CD4-positive, alpha-beta T cell (primary cell): ENCODE measurements around the gene IGF2R. TPM values are rescaled to one million over a fixed set of nuclear protein-coding genes. Genes with fewer than 3 reads are reported as not detected.

Experiments
- ATAC-seq: fragments of 200-7000 bp; cut with Tn5 transposase; one replicate; pipeline ENCODE4 v1.10.0; 2022; ENCODE audit warnings: mild to moderate bottlenecking; ENCODE audit not compliant: poor library complexity
- CTCF ChIA-PET: fragments of 350-600 bp; sonication (Branson Sonifier 250); formaldehyde crosslinking; loops from one replicate; lab custom pipeline; 2021; ENCODE audit warnings: antibody characterized with exemption, inconsistent platforms; lab: Charles Lee
- POLR2A ChIA-PET: fragments of 350-600 bp; sonication (Branson Sonifier 250); formaldehyde crosslinking; loops from one replicate; lab custom pipeline; 2021; ENCODE audit warnings: antibody characterized with exemption, inconsistent platforms; lab: Charles Lee
- DNase-seq, 14 experiments: peaks; one replicate each; pipeline ENCODE4 v3.0.0-alpha.2; 2013 to 2020; ENCODE audit warnings: mixed read lengths in 2 of 14
- H3K27ac ChIP-seq, 2 donors: one replicate each; pipeline versions ENCODE4 v1.5.1 to v1.7.0; 2013; ENCODE audit warnings: low read length in 2 of 2, low read depth in 1 of 2, mild to moderate bottlenecking in 1 of 2
- H3K27me3 ChIP-seq, 2 experiments: 1 replicate in 1 of 2; 2 replicates in 1 of 2; pipeline versions ENCODE4 v1.6.1 to v1.7.0; 2013; ENCODE audit warnings: low read length in 2 of 2, control low read depth in 1 of 2, mild to moderate bottlenecking in 1 of 2, moderate library complexity in 1 of 2; ENCODE audit not compliant: insufficient read depth in 2 of 2, control insufficient read depth in 1 of 2
- H3K36me3 ChIP-seq: one replicate; pipeline ENCODE4 v1.6.1; 2013; ENCODE audit warnings: low read length, control low read depth; ENCODE audit not compliant: insufficient read depth
- H3K4me1 ChIP-seq: one replicate; pipeline ENCODE4 v1.6.1; 2013; ENCODE audit warnings: low read length, control low read depth; ENCODE audit not compliant: insufficient read depth
- H3K4me3 ChIP-seq: one replicate; pipeline ENCODE4 v1.5.1; 2013; ENCODE audit warnings: mild to moderate bottlenecking, low read length, moderate library complexity
- H3K9me3 ChIP-seq, 2 experiments: 1 replicate in 1 of 2; 2 replicates in 1 of 2; pipeline versions ENCODE4 v1.6.1 to v1.7.0; 2013; ENCODE audit warnings: low read length in 2 of 2, mild to moderate bottlenecking in 2 of 2, control low read depth in 1 of 2, moderate library complexity in 1 of 2; ENCODE audit not compliant: control insufficient read depth in 1 of 2, insufficient read depth in 1 of 2
- H3K27ac Mint-ChIP-seq: one replicate; pipeline ENCODE4 v1.8.0; 2020; ENCODE audit warnings: mixed read lengths
- H3K27me3 Mint-ChIP-seq: one replicate; pipeline ENCODE4 v1.8.0; 2021; ENCODE audit warnings: mixed read lengths
- H3K36me3 Mint-ChIP-seq: one replicate; pipeline ENCODE4 v1.8.0; 2021; ENCODE audit warnings: low read depth, mixed read lengths
- H3K4me1 Mint-ChIP-seq: one replicate; pipeline ENCODE4 v1.8.0; 2021; ENCODE audit warnings: low read depth, mixed read lengths
- H3K4me3 Mint-ChIP-seq: one replicate; pipeline ENCODE4 v1.8.0; 2020; ENCODE audit warnings: mild to moderate bottlenecking, mixed read lengths
- H3K9me3 Mint-ChIP-seq: one replicate; pipeline ENCODE4 v1.8.0; 2020; ENCODE audit warnings: mixed read lengths
- CTCF ChIP-seq: fragments of 200-600 bp; IDR thresholded peaks from one replicate; pipeline ENCODE4 v1.8.0; 2022; ENCODE audit warnings: antibody characterized with exemption, mild to moderate bottlenecking
- intact Hi-C, 2 experiments: fragments of 100-400 bp; cut with DNase I in 1 of 2; cut with micrococcal nuclease in 1 of 2; formaldehyde crosslinking; loops; one replicate each; pipeline versions ENCODE4 v1.15.1 to v1.9.0; 2023 to 2025; cut with DNase I, micrococcal nuclease
- total RNA-seq, 174 experiments: library from RNA in 2 of 174; stranded (reverse) in 2 of 174; gene quantifications; one replicate each; pipeline ENCODE4 v1.2.3 and lab custom pipeline; 2021 to 2026

IGF2R gene
- total RNA-seq, 2 experiments from 2014 or later, result 43.8 to 46.7 TPM

GRCh38 chr6:160058603-160059215 lies 89.8 kb downstream of the IGF2R start:
- H3K27ac Mint-ChIP-seq, result no peak overlapping the region

GRCh38 chr6:160060221-160060620 lies 91.3 kb downstream of the IGF2R start:
- ATAC-seq, result no peak
- peaks cover 98% of the 10 kb centered on the region for H3K36me3 Mint-ChIP-seq
- H3K27ac Mint-ChIP-seq, result no peak overlapping the region

More at GRCh38 chr6:160058603-160059215, 89.8 kb downstream of the IGF2R start:
- DNase-seq (no peak), ATAC-seq (no peak)
- Histone ChIP-seq H3K27ac (no peak overlapping the region), H3K4me3 (no peak overlapping the region), H3K27me3 (no peaks in the 10 kb centered on the region), H3K9me3 (no peaks in the 10 kb centered on the region), H3K36me3 (peaks cover 89% of the 10 kb centered on the region), H3K4me1 (no peaks in the 10 kb centered on the region)
- Mint-ChIP-seq H3K27me3 (no peaks in the 10 kb centered on the region), H3K4me1 (peaks cover 8% of the 10 kb centered on the region), H3K9me3 (no peaks in the 10 kb centered on the region), H3K4me3 (no peak overlapping the region), H3K36me3 (peaks cover 98% of the 10 kb centered on the region)
- intact Hi-C loops, result no loop called here
- CTCF ChIA-PET, result no interaction called here
- POLR2A ChIA-PET, result no interaction called here
- no peak for TF ChIP-seq CTCF

GRCh38 chr6:160060920-160061447 lies 92.1 kb downstream of the IGF2R start:
- CTCF ChIA-PET, result no interaction called here
- no peaks in the 10 kb centered on the region for H3K9me3 Mint-ChIP-seq
- H3K36me3 ChIP-seq, result peaks cover 85% of the 10 kb centered on the region
- no peaks in the 10 kb centered on the region for H3K27me3 ChIP-seq
- no peaks in the 10 kb centered on the region for H3K4me1 ChIP-seq
- H3K36me3 Mint-ChIP-seq, result peaks cover 98% of the 10 kb centered on the region
- DNase-seq (no peak), ATAC-seq (no peak)
- no peak for TF ChIP-seq CTCF
- no peak overlapping the region for H3K27ac Mint-ChIP-seq
- POLR2A ChIA-PET, result no interaction called here
- no peak overlapping the region for H3K27ac ChIP-seq
- intact Hi-C loops, result no loop called here
- H3K9me3 ChIP-seq, result no peaks in the 10 kb centered on the region
- peaks cover 8% of the 10 kb centered on the region for H3K4me1 Mint-ChIP-seq
- H3K4me3 ChIP-seq, result no peak overlapping the region
- no peak overlapping the region for H3K4me3 Mint-ChIP-seq
- no peaks in the 10 kb centered on the region for H3K27me3 Mint-ChIP-seq

More at GRCh38 chr6:160060221-160060620, 91.3 kb downstream of the IGF2R start:
- Histone ChIP-seq H3K9me3 (no peaks in the 10 kb centered on the region), H3K36me3 (peaks cover 89% of the 10 kb centered on the region), H3K27ac (no peak overlapping the region), H3K4me3 (no peak overlapping the region), H3K27me3 (no peaks in the 10 kb centered on the region), H3K4me1 (no peaks in the 10 kb centered on the region)
- DNase-seq, result no peak
- Mint-ChIP-seq H3K27me3 (no peaks in the 10 kb centered on the region), H3K9me3 (no peaks in the 10 kb centered on the region), H3K4me1 (peaks cover 8% of the 10 kb centered on the region), H3K4me3 (no peak overlapping the region)
- intact Hi-C loops, result no loop called here
- TF ChIP-seq CTCF, result no peak
- POLR2A ChIA-PET, result no interaction called here
- CTCF ChIA-PET, result no interaction called here
